Endothelial cell of umbilical vein (primary cell): ENCODE results near the gene RETREG3. TPM values are rescaled to one million over a fixed set of nuclear protein-coding genes. Genes with fewer than 3 reads are reported as not detected.

Source experiments
- BruUV-seq: library from RNA; stranded (reverse); fragments of 400-500 nt; replicated peaks from 2 replicates; lab custom pipeline; 2021; lab: Mats Ljungman, UMichigan
- CTCF ChIA-PET: fragments of 300-600, 350-600 bp; sonication (Branson Sonifier 250); formaldehyde crosslinking; loops from one replicate; lab custom pipeline; 2021; ENCODE audit warnings: antibody characterized with exemption, inconsistent platforms; lab: Charles Lee
- POLR2A ChIA-PET: fragments of 300-600, 350-600 bp; sonication (Branson Sonifier 250); formaldehyde crosslinking; loops from one replicate; lab custom pipeline; 2021; ENCODE audit warnings: antibody characterized with exemption, inconsistent platforms; lab: Charles Lee
- DNase-seq: peaks from one replicate; pipeline ENCODE4 v3.0.0-alpha.2; 2011; ENCODE audit warnings: low read depth, low spot score
- FAIRE-seq: peaks from 2 replicates; lab custom pipeline; 2011; peaks lifted over from hg19 to GRCh38; lab: Jason Lieb, UNC
- H2AFZ ChIP-seq: 2 replicates; pipeline ENCODE4 v1.6.0; 2012; ENCODE audit warnings: low read depth, low read length, control low read depth, inconsistent platforms
- H3K27ac ChIP-seq: 2 replicates; pipeline ENCODE4 v1.5.1; 2011; ENCODE audit warnings: low read depth, mild to moderate bottlenecking, control low read depth, low read length, moderate library complexity; ENCODE audit not compliant: insufficient read depth
- H3K27me3 ChIP-seq, 2 experiments: 2 replicates each; pipeline versions ENCODE4 v1.6.0 to v1.6.1; 2011; ENCODE audit warnings: low read length in 2 of 2, mixed read lengths in 1 of 2; ENCODE audit not compliant: control insufficient read depth in 2 of 2, insufficient read depth in 2 of 2
- H3K36me3 ChIP-seq, 2 experiments: 2 replicates in 1 of 2; 3 replicates in 1 of 2; pipeline ENCODE4 v1.5.1; 2011; ENCODE audit warnings: low read length in 2 of 2, mild to moderate bottlenecking in 1 of 2, moderate library complexity in 1 of 2; ENCODE audit not compliant: control insufficient read depth in 2 of 2, insufficient read depth in 2 of 2; ENCODE audit errors: extremely low read depth in 1 of 2
- H3K4me1 ChIP-seq: 3 replicates; pipeline ENCODE4 v1.5.1; 2011; ENCODE audit warnings: mild to moderate bottlenecking, low read length; ENCODE audit not compliant: control insufficient read depth, insufficient read depth; ENCODE audit errors: extremely low read depth
- H3K4me2 ChIP-seq: 2 replicates; pipeline ENCODE4 v1.6.1; 2011; ENCODE audit warnings: low read length, control low read depth, mixed read lengths; ENCODE audit not compliant: insufficient read depth
- H3K4me3 ChIP-seq, 3 experiments: fragments of 200-600 bp in 1 of 3; sonication (generic), shearing (Covaris generic) in 1 of 3; replicated peaks in 1 of 3; 2 replicates each; pipeline ENCODE4 v1.5.1; 2011 to 2016; ENCODE audit warnings: control low read depth in 3 of 3, low read length in 3 of 3, mild to moderate bottlenecking in 2 of 3, inconsistent platforms in 1 of 3, low read depth in 1 of 3, moderate library complexity in 1 of 3; ENCODE audit not compliant: insufficient read depth in 1 of 3
- H3K79me2 ChIP-seq: 2 replicates; pipeline ENCODE4 v1.6.0; 2012; ENCODE audit warnings: low read length, inconsistent platforms; ENCODE audit not compliant: control insufficient read depth, insufficient read depth
- H3K9ac ChIP-seq: replicated peaks from 2 replicates; pipeline ENCODE3; 2011; ENCODE audit warnings: low read length, control low read depth; ENCODE audit not compliant: insufficient read depth; ENCODE audit errors: extremely low read depth
- H3K9me1 ChIP-seq: replicated peaks from 3 replicates; pipeline ENCODE4 v1.6.0; 2011; ENCODE audit warnings: mild to moderate bottlenecking, low read length; ENCODE audit not compliant: control insufficient read depth, insufficient read depth; ENCODE audit errors: extremely low read depth
- H3K9me3 ChIP-seq: replicated peaks from 2 replicates; pipeline ENCODE4 v1.5.1; 2012; ENCODE audit warnings: low read length, inconsistent platforms; ENCODE audit not compliant: control insufficient read depth, insufficient read depth
- H4K20me1 ChIP-seq: replicated peaks from 2 replicates; pipeline ENCODE3; 2011; ENCODE audit warnings: mild to moderate bottlenecking, low read length; ENCODE audit not compliant: control insufficient read depth, insufficient read depth; ENCODE audit errors: extremely low read depth
- CTCF ChIP-seq, 2 donors: IDR thresholded peaks; 1 replicate in 1 of 2; 2 replicates in 1 of 2; pipeline ENCODE4 v1.5.1; 2011; ENCODE audit warnings: low read length in 2 of 2, mild to moderate bottlenecking in 2 of 2, moderate library complexity in 2 of 2, control low read depth in 1 of 2, inconsistent platforms in 1 of 2, low read depth in 1 of 2; ENCODE audit not compliant: insufficient read depth in 1 of 2; ENCODE audit errors: extremely low read depth in 1 of 2
- EZH2 ChIP-seq: IDR thresholded peaks from 2 replicates; pipeline ENCODE4 v1.6.1; 2012; ENCODE audit warnings: borderline replicate concordance, low read depth, mild to moderate bottlenecking, moderate library complexity, low read length, inconsistent platforms; ENCODE audit not compliant: severe bottlenecking
- FOS ChIP-seq: IDR thresholded peaks from 2 replicates; pipeline ENCODE4 v1.6.1; 2011; ENCODE audit warnings: mild to moderate bottlenecking, low read length, moderate library complexity, borderline replicate concordance; ENCODE audit not compliant: insufficient read depth
- GATA2 ChIP-seq: IDR thresholded peaks from 2 replicates; pipeline ENCODE4 v1.7.0; 2011; ENCODE audit warnings: low read depth, mild to moderate bottlenecking, moderate library complexity, mixed read lengths, low read length; ENCODE audit not compliant: insufficient read length, insufficient read depth
- JUN ChIP-seq: IDR thresholded peaks from 2 replicates; pipeline ENCODE4 v1.6.1; 2011; ENCODE audit warnings: borderline replicate concordance, low read depth; ENCODE audit not compliant: insufficient read length, insufficient read depth
- MYC ChIP-seq: IDR thresholded peaks from one replicate; pipeline ENCODE4 v1.6.1; 2011; ENCODE audit warnings: mild to moderate bottlenecking, low read depth, low read length
- POLR2A ChIP-seq: IDR thresholded peaks from 2 replicates; pipeline ENCODE4 v1.6.1; 2012; ENCODE audit warnings: low read depth, mild to moderate bottlenecking, control low read depth, low read length
- POLR2AphosphoS5 ChIP-seq: IDR thresholded peaks from 2 replicates; pipeline ENCODE4 v1.6.1; 2012; ENCODE audit warnings: low read depth, mild to moderate bottlenecking, control low read depth, low read length, moderate library complexity; ENCODE audit not compliant: insufficient read depth
- dilution Hi-C: fragments of 300-500 bp; cut with MboI; formaldehyde crosslinking; loops from one replicate; pipeline ENCODE4 v1.15.0; 2019; ENCODE audit warnings: low sequenced_read_pairs; ENCODE audit not compliant: extremely low pct_ligation_motif_present
- intact Hi-C: fragments of 100-400 bp; cut with micrococcal nuclease; formaldehyde crosslinking; loops from one replicate; pipeline ENCODE4 v1.10.0; 2022
- polyA plus RNA-seq, 4 experiments: library from polyadenylated mRNA; depleted of rRNA in 3 of 4; stranded (reverse) in 3 of 4; unstranded in 1 of 4; fragments of >200 nt; gene quantifications; 2 replicates each; pipeline versions ENCODE4 v1.2.1 to v1.2.3, GENCODE V29; 2011 to 2012; ENCODE audit warnings: missing spikeins in 1 of 4
- total RNA-seq: library from RNA; stranded (reverse); gene quantifications from 2 replicates; pipeline ENCODE4 v1.2.3, GENCODE V29; 2021
- TF ChIP-seq, protein P1 (sequence below): IDR thresholded peaks from 2 replicates; pipeline ENCODE4 v1.6.1; 2011; ENCODE audit not compliant: insufficient read depth, insufficient read length

The RETREG3 gene
- total and polyA plus RNA-seq, 2 donors (not counting 3 experiments of a cell fraction or from before 2014, with no cell fraction given), result 36.2 to 53.4 TPM

GRCh38 chr17:42607769-42608168 lies 1.4 kb downstream of the RETREG3 start:
- Histone ChIP-seq H3K27ac (no peak overlapping the region), H3K9me3 (no peaks in the 10 kb centered on the region), H3K27me3 (no peaks in the 10 kb centered on the region), H2AFZ (no peak overlapping the region), H4K20me1 (peaks cover 4% of the 10 kb centered on the region), H3K9me1 (peaks cover 2% of the 10 kb centered on the region), H3K9ac (peak overlapping the region; percentile 72), H3K4me1 (peaks cover 11% of the 10 kb centered on the region), H3K36me3 (peaks cover 6 to 11% of the 10 kb centered on the region in 2 experiments), H3K4me3 (peak overlapping the region in 1 of 3 experiments; percentile 64), H3K4me2 (peak overlapping the region; percentile 82), H3K79me2 (peaks cover 52% of the 10 kb centered on the region)
- dilution Hi-C loops, result loop anchor here (10.0 kb wide), 1 partner anchor 207 kb away; no protein-coding TSS in a partner anchor
- DNase-seq, result no peak
- BruUV-seq, result no TSS peak
- TF ChIP-seq JUN, result no peak
- no peak for TF ChIP-seq POLR2AphosphoS5
- no peak for TF ChIP-seq MYC
- TF ChIP-seq POLR2A, result no peak
- TF ChIP-seq, protein P1, sequence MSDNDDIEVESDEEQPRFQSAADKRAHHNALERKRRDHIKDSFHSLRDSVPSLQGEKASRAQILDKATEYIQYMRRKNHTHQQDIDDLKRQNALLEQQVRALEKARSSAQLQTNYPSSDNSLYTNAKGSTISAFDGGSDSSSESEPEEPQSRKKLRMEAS, result no peak
- no peak for TF ChIP-seq CTCF (IDR thresholded peaks at IDR 0.05; ENCODE audit: extremely low read depth in 1 of 2, insufficient read depth in 1 of 2, low read depth in 1 of 2, low read length in 2 of 2)
- no peak for TF ChIP-seq FOS
- no peak for TF ChIP-seq EZH2
- TF ChIP-seq GATA2, result no peak
- ChIA-PET POLR2A (no interaction called here), CTCF (interaction anchor here (0.9 to 4.2 kb wide), 9 partner anchors 9 to 78 kb away, joined by 3 to 109 read pairs (median 4); partner anchors contain the start of genes CCR10, PLEKHH3, PSMC3IP and TUBG2)
- no peak for FAIRE-seq
- intact Hi-C loops, result loop anchor here (2.0 to 5.0 kb wide), 4 partner anchors 31 to 563 kb away; partner anchors contain the start of genes BECN1, NBR1, PSMC3IP and TUBG2
